Measurements from ENCODE around the gene UNC13B.
"Not testable (repeated sequence)": the region's sequence is repeated elsewhere in the genome, so short reads cannot be mapped to it uniquely, and the experiment has no call there.

The UNC13B gene

DNA sequence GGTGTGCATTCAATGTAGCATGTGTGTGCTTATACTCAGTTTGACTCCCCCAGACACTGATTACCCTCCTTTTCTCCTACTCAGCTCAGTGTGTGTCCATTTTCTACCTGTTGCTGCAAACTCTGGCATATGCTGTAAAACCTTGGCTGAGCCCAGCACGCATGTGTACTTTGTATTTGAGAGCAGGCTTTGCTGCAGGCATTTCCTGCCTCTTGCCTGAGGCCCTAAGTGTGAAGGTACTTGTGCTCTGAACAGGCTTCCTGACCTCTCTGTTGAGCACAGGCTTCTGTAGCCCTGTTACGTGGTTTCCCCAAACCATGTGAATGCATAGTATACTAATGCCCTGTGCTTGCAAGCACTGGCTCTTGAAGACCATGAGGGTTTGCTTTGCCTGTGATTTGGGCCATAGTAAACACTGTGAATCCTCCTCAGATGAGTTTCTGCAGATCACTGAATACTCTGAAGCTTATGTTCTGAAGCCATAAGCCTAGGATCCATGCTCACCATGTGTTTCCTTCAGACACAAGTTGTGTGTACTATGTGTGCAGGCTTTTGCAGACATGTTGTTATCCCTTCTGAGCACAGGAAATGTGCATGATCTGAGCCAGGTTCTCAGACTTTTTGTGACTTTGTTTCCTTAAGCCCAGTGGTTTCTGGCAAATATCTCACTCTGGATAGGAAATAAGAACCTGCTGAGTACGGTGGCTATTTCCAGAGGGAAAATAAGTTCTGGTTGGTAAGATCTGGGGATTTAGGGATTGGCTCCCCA is 203.2 kb downstream of the UNC13B start:
- no peak for DNase-seq (ENCODE audit: low read depth in 2 of 3, low spot score in 2 of 3)

DNA sequence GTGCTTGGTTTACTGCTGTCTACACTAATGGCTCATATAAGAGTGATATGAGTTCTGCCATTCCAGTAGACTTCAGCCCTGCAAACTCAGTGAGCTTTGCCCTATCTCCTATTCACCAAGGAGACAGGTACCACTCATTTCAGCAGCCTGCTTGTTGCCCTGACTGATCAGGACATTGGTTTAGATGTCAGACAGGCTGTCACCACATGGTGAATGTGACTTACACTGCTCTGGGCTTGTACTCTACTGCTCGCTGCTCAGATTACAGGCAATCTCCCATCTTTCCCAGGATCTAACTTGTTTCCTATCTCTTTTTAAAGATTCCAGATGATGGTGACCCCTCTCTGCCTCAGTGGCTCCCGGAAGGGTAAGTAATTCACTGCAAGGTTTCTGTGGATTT is 204.8 kb downstream of the UNC13B start:
- no peak for DNase-seq (ENCODE audit: low read depth in 2 of 3, low spot score in 2 of 3)

DNA sequence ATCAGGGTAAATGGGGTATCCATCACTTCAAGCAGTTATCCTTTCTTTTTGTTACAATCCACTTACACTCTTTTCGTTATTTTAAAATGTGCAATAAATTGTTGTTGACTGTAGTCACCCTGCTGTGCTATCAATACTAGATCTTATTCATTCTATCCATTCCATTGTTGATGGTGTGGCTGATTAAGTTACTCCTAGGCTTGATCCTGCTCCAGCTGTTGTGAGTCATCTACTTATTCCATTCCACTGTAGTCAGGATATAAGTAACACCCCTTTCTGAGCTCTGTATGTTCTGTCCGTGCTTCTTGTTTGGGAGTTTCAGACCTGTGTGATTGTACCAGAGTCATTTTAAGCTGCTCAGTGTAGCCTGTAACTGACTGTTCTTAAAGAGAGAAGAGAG is 205.6 kb downstream of the UNC13B start:
- DNase-seq (ENCODE audit: low read depth in 2 of 3, low spot score in 2 of 3) = no peak

DNA sequence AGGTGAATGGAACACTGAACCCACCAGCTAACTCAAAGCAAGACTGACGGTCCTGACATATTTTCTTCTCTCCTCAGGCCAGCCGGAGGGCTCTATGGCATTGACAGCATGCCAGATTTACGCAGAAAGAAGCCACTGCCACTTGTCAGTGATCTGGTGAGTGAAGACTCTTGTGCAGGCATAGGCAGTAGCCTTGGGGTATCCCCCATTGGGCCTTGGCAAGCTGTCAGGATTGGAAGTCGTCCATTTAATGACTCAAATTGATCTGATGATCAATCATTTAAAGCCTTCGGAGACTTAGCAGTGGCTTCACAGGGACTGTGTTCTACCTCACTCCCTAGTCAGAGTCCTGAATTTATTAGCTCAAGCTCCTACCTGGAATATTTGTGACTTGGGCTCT is 208.4 kb downstream of the UNC13B start:
- DNase-seq (ENCODE audit: low read depth in 2 of 3, low spot score in 2 of 3) = no peak

DNA sequence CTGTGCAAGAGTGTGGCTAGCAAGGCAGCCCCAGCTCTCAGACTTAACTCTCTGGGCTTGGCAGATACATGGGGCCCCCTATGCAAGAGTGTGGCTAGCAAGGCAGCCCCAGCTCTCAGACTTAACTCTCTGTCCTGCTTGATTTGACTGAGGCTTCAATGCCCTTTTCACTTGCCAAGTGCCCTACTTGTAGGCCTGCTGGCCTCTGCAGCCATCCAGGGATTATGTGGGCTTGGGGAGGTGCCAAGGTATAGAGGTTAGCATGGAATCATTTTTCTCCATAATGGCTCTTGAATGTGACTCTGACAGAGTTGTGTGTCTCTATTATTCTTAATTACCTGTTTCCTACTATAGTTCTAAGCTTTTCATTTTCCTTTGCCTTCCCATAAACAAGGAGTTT is 212.6 kb downstream of the UNC13B start:
- DNase-seq (ENCODE audit: low read depth in 2 of 3, low spot score in 2 of 3) = no peak

- DNase-seq (ENCODE audit: low read depth in 2 of 3, low spot score in 2 of 3) = no peak
These were observed 213.1 kb downstream of the UNC13B start for GRCh38 chr9:35374910-35375309.

DNA sequence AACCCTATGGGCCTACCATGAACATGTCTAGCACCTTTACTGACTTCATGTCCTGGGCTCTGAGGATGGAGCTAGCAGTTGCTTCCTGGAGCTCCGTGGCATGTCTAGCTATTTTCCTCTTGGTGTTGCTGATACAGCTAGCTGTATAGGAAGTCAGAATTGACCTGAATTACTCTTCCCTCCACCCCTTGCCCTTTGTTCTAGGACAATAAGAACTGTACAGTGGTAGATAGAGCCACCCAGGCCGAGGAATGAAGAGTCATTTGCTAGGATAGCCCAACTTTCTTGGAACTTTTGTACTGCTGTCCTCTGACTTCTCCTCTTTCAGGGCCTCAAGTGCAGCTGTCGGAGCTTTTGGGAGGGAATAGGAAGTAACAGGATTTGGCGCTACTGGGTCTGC is 218.2 kb downstream of the UNC13B start:
- DNase-seq (ENCODE audit: low read depth in 2 of 3, low spot score in 2 of 3) = no peak

DNA sequence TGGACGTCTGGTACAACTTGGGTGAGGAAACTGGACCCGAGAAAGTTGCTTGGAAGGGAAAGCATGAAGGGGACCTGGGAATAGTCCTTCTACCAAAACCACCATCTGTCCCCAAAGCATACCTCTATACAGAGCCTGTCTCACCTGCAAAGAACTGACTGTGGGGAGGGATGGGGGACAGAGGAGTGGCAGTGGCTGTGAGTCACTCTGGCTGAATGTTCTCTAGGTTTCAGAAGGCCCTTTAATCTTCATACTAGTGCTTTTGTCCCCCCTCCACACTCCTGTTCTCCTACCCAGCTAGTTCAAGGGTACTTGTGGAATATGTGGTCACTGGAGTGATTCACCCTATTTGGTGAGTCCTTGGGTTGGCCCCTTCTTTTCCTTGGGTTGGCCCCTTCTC is 218.8 kb downstream of the UNC13B start:
- DNase-seq (ENCODE audit: low read depth in 2 of 3, low spot score in 2 of 3) = no peak

DNA sequence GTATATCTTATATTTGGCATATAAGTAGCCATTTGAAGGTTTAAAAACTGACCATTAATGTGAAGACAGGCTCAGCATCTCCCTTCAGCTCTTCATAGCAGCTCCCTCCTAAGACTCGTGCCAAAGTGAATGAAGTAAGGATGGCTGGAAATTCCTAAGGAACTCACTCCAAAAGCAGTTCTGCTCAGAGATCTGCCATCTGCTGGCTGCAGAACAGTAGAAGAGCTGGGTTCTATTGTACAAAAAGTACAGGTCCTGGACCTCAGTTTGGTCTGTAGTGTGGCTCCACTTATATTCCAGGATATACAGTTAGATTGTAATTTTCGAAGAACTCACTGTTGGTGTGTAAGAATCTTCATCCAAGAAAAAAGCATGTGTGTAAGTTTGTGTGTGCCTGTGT is 223.2 kb downstream of the UNC13B start:
- no peak for DNase-seq (ENCODE audit: low read depth in 2 of 3, low spot score in 2 of 3)

GRCh38 chr9:35395076-35395705 is 233.4 kb downstream of the UNC13B start:
- no peak for DNase-seq (ENCODE audit: low read depth in 2 of 3, low spot score in 2 of 3)

DNA sequence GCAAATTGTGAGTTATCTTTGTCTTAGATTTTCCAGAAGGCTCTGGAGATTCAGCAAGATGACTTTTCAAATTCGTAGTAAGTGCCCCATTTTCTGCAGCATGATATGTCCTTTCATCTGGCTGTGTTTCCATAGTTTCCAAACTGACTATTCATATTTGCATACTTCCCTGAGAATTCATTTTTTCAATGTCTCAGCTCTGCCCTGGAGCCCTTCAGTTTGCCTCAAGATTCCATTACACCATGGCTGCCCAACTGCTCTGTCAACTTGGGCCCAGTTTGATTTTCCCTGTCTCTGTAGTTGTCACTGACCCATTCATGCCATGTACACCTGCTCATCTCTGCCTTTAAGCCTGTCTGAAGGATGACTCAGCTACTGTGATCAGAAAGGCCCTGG is 233.9 kb downstream of the UNC13B start:
- no peak for DNase-seq (ENCODE audit: low read depth in 2 of 3, low spot score in 2 of 3)

DNA sequence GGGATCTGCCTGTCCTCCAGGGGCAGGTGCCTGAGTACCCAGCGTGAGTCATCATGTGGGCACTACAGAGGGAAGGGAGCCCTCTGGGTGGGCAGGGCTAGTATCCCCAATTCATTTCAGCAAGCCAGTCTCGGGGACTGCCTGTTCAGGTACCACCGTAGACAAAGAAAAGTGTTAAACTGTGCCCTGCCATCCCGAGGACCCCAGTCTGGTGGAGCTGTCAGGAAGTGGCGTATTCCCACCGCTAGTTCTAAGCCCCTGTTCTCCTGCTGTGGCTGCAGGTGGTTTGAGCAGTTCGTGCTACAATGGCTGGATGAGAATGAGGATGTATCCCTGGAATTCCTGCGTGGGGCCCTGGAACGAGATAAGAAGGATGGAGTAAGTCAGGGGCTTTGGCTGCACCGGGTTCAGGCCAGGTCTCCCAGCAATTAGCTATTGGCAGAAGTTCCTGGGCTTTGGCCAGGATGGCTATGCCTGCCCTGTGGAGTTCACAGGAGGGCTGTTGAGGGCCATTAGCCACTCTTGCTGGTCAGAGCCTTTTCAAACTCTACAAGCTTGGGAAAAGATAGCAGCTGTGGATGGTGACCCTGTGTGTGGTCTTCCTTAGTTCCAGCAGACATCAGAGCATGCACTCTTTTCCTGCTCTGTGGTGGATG is 234.9 kb downstream of the UNC13B start:
- DNase-seq (ENCODE audit: low read depth in 2 of 3, low spot score in 2 of 3) = no peak

- no peak for DNase-seq (ENCODE audit: low read depth in 2 of 3, low spot score in 2 of 3)
These were observed 235.4 kb downstream of the UNC13B start for GRCh38 chr9:35397216-35397698.

DNA sequence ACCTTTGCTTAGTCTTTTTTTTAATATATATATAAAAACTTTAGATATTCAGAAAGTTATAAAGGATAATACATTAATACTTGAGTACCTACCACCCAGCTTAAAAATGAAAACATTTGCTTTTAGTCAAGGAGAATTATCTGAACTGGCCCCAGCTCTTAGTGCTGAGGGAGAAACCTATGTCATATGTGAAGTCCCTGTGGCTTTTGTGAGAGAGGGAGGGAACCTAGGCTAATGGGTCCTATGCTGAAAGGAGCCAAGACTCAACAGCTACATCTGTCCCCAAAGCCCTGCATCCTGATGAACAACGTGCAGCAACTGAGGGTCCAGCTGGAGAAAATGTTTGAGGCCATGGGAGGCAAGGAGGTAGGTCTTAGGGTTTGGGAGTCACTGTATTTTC is 236.1 kb downstream of the UNC13B start:
- DNase-seq (ENCODE audit: low read depth in 2 of 3, low spot score in 2 of 3) = no peak

DNA sequence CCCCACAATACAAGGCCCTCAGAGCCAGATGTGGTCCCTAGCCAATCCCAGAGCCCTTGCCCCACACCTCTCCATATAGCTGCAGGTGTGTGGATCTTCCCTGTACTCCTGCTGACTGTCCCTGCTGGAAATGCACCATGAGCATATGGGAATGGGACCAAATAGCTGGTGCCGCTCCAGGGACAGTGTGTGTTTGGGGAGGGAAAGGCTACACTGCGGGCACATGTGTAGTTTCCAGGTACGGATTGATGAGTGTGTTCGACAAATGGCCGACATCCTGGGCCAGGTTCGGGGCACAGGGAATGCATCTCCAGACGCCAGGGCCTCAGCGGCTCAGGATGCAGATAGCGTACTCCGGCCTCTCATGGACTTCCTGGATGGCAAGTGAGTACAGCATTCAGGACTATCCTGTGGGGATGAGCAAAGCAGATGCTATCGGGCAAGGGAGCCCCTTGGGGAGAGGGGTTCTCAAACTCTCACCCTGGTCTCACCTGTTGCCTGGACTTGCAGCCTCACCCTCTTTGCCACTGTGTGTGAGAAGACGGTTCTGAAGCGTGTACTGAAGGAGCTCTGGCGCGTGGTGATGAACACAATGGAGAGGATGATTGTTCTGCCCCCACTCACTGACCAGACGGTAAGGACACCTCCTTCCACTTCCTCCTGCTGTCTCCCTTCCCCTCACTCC is 237.0 kb downstream of the UNC13B start:
- no peak for DNase-seq (ENCODE audit: low read depth in 2 of 3, low spot score in 2 of 3)

DNA sequence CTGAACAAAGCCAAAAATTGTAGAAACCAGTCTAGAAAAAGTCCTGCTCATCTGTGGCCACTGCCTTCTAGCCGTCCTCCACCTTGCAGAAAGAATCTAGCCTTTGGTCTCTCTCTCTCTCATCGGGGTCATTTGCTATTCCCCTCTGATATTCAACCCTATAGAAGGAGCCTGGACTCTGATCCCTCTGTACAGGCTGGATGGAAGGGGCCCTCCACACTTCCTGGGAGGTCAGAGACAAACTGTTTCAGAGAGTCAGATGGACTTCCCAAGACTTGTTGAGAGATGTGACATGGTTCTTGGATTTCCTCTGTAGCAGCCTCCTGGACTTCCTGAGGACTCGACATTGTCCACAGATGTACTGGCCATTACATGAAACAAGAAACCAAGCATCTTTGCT is 243.1 kb downstream of the UNC13B start:
- no peak for DNase-seq (ENCODE audit: low read depth in 2 of 3, low spot score in 2 of 3)

GRCh38 chr9:35406183-35406959 is 244.6 kb downstream of the UNC13B start:
- peak in 1 of 3 experiments; percentile 10 for DNase-seq (ENCODE audit: low read depth in 2 of 3, low spot score in 2 of 3)

DNA sequence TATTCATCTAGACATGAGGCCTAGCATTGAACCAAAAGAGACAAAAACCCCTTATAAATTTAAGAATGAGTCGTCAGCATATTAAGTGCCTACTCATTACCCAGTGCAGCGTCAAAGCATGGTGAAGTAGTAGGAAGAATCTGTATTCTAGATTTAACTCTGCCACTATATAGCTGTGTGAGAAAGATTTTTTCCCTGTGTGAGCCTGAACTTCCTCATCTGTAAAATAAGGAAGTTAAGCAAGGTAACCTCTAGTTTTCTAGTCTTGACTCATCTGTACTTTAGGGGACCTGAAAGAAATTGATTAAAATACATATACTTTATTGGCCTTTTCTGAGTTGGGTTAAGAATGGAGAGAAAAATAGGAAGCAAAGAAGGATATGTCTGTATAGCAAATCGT is 246.0 kb downstream of the UNC13B start:
- no peak for DNase-seq (ENCODE audit: low read depth in 2 of 3, low spot score in 2 of 3)

DNA sequence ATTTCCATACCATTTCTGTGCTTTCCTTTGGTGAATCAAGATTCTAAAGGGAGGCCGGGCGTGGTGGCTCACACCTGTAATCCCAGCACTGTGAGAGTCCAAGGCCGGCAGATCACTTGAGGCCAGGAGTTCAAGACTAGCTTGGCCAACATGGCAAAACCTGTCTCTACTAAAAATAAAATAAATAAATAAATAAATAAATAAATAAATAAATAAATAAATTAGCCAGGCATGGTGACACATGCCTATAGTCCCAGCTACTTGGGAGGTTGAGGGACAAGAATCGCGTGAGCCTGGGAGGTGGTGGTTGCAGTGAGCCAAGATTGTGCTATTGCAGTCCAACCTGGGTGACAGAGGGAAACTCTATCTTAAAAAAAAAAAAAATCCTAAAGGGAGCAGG is 247.6 kb downstream of the UNC13B start:
- not testable (repeated sequence) for DNase-seq (ENCODE audit: low read depth in 2 of 3, low spot score in 2 of 3)

DNA sequence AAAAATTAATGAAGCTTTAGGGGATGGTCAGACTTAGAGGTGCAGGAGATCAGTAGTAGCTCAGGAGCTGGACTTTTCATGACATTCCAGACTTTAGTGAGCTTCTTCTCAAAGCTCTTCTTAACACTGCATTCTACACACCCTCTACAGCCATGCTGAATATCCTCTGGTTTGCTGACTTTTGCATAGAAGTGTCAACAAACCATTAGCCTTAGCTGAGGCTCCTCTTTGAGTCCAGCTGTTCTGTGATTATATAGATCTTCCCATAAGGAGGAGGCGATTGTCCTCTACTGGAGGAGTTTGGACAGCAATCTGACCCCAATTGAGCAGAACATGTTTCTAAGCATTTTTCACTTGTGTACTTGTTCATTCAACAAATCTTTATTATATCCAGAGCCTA is 253.1 kb downstream of the UNC13B start:
- DNase-seq (ENCODE audit: low read depth in 2 of 3, low spot score in 2 of 3) = no peak

All from activated CD8-positive, alpha-beta memory T cell treated with anti-CD3 and anti-CD28 coated beads for 48 hours (primary cell).